IMR-90 (cell line): Measurements from ENCODE around the gene ECM2.

Experiments used
- RAD21 ChIP-seq: IDR thresholded peaks from 2 replicates; pipeline ENCODE4 v1.6.1; 2012; ENCODE audit warnings: low read length, improper control_type of control experiment
- TF ChIP-seq, protein P1 (sequence below): conservative IDR thresholded peaks from 2 replicates; pipeline ENCODE4 v1.5.1; 2012; ENCODE audit warnings: mild to moderate bottlenecking, low read depth, low read length, improper control_type of control experiment

- TF ChIP-seq, protein P1, sequence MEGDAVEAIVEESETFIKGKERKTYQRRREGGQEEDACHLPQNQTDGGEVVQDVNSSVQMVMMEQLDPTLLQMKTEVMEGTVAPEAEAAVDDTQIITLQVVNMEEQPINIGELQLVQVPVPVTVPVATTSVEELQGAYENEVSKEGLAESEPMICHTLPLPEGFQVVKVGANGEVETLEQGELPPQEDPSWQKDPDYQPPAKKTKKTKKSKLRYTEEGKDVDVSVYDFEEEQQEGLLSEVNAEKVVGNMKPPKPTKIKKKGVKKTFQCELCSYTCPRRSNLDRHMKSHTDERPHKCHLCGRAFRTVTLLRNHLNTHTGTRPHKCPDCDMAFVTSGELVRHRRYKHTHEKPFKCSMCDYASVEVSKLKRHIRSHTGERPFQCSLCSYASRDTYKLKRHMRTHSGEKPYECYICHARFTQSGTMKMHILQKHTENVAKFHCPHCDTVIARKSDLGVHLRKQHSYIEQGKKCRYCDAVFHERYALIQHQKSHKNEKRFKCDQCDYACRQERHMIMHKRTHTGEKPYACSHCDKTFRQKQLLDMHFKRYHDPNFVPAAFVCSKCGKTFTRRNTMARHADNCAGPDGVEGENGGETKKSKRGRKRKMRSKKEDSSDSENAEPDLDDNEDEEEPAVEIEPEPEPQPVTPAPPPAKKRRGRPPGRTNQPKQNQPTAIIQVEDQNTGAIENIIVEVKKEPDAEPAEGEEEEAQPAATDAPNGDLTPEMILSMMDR = no peak
- TF ChIP-seq RAD21 = no peak
Observed at GRCh38 chr9:92522983-92523970, 12.5 kb downstream of the ECM2 start.
